B cell (primary cell): Measurements from ENCODE around the gene TSPAN8.

Experiments
- EZH2 ChIP-seq: IDR thresholded peaks from 2 replicates; pipeline ENCODE4 v1.6.1; 2012; ENCODE audit warnings: borderline replicate concordance, low read depth, mild to moderate bottlenecking, moderate library complexity, low read length; ENCODE audit not compliant: insufficient read depth, poor library complexity, severe bottlenecking
- TF ChIP-seq, protein P1 (sequence below): fragments of 200-600 bp; IDR thresholded peaks from one replicate; pipeline ENCODE4 v1.8.0; 2022; ENCODE audit warnings: antibody characterized with exemption, mild to moderate bottlenecking

DNA sequence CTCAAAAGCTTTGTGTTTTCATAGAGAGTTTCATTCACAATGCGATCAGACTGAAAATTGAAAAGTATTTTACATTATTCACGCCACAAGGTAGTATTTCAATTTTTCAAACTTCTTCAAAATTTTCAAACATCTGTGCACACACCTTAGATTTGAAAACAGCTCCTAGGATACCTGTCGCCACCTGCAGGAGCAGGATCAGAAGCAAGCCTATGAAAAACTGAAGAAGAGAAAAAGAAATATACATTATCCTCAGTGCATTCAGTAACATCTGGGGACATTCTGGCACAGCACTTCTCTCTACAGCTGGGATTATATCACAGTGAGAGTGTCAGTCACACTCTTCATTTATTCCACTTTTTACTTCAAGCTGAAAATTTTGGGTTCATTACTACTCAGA lies 19.8 kb downstream of the TSPAN8 start:
- TF ChIP-seq, protein P1, sequence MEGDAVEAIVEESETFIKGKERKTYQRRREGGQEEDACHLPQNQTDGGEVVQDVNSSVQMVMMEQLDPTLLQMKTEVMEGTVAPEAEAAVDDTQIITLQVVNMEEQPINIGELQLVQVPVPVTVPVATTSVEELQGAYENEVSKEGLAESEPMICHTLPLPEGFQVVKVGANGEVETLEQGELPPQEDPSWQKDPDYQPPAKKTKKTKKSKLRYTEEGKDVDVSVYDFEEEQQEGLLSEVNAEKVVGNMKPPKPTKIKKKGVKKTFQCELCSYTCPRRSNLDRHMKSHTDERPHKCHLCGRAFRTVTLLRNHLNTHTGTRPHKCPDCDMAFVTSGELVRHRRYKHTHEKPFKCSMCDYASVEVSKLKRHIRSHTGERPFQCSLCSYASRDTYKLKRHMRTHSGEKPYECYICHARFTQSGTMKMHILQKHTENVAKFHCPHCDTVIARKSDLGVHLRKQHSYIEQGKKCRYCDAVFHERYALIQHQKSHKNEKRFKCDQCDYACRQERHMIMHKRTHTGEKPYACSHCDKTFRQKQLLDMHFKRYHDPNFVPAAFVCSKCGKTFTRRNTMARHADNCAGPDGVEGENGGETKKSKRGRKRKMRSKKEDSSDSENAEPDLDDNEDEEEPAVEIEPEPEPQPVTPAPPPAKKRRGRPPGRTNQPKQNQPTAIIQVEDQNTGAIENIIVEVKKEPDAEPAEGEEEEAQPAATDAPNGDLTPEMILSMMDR = no peak
- TF ChIP-seq EZH2 = no peak
